CD4-positive, alpha-beta T cell treated with Interleukin-2 at 100 ng/mL for 4 hours (primary cell): ENCODE measurements around the gene ULK1.

Experiments
- DNase-seq: peaks from one replicate; pipeline ENCODE4 v3.0.0-alpha.2; 2020; ENCODE audit warnings: low spot score

The ULK1 gene

DNA sequence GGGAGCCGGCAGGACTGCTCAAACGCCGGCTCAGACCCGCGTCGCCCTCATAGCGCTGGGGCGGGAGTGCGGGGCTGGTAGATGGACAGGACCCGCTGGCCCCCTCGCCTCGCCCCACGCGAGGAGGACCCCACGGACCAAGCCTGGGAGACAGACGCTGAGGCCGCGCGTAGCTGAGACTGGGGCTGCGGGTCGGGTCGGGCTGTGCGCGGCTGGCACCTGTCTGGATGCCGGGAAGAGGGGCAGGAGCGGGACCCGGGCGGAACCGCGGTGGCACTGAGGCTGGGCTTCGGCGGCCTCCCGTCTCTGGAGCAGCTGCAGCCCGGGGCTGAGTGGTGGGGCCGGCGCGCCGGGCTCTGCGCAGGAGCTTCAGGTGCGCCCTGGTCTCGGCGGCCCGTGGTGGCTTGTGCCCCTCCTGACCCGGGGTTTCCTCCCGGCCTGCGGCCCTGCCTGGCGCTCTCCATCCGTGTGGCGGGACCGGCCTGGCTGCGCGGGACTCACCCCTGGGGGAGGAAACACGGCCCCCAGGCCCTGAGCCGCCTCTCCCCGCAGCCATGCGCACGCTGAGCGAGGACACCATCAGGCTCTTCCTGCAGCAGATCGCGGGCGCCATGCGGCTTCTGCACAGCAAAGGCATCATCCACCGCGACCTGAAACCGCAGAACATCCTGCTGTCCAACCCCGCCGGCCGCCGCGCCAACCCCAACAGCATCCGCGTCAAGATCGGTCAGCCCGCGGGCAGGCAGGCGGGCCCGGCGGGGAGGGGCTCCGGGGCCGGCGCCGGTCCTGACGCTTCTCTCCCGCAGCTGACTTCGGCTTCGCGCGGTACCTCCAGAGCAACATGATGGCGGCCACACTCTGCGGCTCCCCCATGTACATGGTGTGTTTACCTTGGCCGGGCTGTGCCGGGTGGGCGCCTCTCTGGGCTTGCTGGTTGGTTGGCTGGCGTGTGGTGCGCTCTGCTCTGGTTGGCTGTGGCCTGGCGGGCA, 14.0 kb downstream of the ULK1 start:
- no peak for DNase-seq

DNA sequence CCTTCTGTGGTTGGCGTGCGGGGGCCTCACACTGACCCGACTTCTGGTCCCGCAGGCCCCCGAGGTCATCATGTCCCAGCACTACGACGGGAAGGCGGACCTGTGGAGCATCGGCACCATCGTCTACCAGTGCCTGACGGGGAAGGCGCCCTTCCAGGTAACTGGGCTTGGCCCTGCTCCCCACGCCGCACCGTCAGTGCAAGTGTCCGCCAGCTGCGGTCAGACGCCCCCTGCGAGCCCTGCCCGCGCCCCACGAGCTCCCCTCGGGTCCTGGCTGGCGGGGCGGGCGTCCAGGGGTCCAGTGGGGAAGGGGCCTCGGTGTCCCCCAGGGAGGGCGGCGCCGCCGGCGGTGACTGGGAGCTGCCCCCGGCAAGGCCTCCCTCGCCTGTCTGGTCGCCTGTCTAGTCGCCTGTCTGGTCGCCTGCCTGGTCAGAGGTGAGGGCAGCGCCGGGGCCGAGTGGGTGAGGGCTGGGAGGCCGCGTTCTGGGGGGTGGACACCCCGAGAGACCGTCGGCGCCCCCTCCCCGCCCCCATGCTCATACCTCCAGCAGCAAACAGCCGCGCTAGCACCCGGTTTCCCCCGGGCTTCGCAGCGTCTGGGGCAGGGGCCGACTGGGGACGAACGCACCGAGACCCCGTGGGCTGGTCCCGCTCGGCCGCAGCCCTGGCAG, 14.8 kb downstream of the ULK1 start:
- no peak for DNase-seq

DNA sequence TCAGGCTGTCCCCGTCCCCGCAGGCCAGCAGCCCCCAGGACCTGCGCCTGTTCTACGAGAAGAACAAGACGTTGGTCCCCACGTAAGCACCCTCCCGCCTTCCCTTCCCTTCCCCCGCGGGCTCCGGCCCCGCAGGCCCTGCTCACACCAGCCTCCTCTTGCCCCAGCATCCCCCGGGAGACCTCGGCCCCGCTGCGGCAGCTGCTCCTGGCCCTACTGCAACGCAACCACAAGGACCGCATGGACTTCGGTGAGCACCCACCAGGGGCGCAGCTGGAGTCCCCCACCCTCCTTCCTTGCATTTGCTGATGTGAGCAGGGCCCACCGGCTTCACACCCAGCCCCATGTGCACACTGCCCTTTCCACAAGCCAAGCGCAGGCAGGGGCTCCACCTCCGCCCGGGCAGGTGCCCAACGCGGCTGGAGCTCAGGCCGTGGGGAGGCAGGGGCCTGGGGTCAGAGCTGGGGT, 15.4 kb downstream of the ULK1 start:
- DNase-seq = no peak

DNA sequence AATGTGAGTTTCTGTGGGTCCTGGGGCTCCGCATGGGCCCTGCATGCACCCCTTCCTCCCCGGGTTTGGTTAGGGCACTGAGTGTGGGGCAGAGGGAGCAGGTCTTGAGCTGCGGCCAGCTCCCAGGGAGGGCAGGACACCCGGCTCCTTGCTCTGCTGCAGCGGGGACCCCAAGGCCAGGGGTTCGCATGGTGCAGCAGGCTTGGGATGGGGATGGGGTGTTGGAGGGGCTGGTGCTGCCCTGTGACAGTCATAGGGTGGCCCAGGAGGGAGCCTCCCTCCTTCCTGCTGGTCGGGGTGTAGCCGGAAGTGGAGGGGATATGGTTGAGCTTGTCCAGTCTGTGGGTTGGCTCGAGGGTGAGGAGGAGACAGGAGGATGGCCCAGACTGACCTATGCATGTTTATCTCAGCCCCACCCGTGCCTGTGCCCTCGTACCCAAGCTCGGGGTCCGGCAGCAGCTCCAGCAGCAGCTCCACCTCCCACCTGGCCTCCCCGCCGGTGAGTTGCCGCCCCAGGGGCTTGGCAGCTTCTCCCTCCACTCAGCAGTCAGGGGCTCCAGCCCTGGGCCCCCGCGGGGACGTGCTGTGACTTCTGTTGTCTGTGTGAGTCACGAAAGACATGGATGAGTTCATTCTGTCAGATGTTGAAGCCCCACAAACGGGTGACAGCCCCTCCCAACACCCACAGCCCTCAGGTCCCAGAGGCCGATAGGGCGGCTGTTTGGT, 16.0 kb downstream of the ULK1 start:
- no peak for DNase-seq

DNA sequence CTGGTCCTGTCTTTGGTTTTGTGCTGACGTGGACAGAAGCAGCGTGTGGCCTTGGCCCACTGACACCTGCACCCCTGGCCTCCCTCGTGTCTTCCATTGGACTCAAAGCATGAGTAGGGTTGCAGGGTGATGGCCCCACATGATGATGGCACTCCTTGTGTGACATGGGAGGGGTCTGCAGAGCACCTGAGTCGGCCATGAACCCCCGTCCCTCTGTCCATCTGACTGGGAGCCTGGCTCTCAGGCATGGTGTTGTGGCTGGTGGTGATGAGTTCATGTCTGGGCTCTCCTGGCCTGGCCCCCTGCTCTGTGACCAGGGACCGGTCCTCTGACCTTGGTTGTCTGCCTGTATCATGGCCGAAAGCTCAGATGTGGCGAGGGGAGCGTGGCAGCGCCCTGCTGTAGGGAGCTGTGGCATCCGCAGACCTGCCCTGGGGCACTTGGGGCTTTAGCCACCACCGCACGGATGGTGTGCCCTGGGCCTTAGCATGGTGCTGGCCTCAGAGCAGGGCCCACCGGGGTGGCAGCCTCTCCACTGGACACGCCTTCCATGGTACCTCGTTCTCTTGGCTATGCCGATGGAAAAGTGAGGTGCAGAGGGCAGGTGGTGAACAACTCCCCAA, 16.7 kb downstream of the ULK1 start:
- DNase-seq = no peak

DNA sequence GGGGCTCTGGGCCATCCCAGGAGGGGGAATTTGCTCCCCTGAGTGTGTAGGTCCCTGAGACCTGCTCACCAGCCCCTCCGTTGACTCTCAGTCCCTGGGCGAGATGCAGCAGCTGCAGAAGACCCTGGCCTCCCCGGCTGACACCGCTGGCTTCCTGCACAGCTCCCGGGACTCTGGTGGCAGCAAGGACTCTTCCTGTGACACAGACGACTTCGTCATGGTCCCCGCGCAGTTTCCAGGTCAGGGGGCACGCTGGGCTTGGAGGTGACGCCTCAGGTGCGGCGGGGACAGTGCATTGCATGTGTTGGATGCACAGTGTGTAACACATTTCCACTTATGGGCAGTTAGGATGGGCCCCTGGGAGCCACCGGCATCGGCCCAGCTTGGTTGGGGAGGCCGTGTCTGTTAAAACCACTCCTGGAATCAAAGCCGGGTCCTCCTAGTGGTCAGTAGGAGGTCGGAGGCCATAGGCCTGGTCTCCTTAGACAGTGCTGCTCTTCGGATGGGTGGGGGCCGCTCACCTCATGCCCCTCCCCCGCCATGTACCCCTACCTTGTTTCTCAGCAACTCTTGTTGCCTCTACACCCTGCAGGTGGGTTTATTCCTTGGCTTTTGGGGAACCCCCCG, 17.5 kb downstream of the ULK1 start:
- no peak for DNase-seq

DNA sequence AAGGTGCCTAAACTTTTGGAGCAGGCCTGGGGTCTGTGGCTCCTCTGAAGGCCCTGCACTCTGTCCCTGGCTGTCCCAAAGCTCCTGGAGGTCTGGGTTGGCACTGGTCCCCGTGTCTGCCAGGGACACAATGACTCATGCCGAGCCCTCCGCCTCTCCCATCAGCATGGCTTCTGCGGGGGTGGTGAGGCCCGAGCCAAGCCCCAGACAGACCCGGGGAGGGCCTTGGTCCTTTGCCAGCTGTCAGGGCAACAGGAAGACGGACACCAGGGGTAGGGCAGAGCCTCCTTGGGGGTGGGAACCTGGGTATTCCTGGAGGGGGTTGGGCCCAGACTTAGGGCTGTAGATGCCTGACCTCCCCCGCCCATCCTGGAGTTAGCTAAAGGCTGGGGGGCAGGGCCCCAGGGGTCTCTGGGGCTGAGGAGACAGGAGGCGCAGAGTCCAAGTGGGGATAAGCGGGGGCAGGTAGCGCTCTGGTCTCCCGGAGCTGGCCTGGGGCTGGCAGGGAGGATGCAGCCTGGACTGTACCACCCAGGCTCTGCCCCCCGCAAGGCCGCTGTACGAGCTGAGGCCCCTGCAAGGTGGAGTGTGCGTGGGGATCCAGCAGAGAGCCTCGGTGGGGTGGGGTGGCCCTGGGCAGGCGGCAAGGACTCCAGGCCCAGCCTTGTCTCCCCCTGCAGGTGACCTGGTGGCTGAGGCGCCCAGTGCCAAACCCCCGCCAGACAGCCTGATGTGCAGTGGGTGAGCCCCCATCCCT, 18.3 kb downstream of the ULK1 start:
- DNase-seq = no peak

DNA sequence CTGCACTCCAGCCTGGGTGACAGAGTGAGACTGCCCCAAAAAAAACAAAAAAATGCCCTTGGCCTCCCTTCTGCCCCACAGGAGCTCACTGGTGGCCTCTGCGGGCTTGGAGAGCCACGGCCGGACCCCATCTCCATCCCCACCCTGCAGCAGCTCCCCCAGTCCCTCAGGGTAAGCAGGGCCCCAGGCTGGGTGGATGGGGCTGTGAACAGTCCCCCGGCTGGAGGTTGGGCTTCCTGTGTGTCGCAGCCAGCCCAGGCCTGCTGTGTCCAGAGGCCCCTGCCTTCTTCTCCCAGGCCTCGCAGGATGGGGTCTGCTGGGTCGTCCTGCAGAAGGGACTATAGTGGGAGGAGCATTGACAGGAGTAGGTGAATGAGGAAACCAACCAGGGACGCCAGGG, 19.2 kb downstream of the ULK1 start:
- no peak for DNase-seq

DNA sequence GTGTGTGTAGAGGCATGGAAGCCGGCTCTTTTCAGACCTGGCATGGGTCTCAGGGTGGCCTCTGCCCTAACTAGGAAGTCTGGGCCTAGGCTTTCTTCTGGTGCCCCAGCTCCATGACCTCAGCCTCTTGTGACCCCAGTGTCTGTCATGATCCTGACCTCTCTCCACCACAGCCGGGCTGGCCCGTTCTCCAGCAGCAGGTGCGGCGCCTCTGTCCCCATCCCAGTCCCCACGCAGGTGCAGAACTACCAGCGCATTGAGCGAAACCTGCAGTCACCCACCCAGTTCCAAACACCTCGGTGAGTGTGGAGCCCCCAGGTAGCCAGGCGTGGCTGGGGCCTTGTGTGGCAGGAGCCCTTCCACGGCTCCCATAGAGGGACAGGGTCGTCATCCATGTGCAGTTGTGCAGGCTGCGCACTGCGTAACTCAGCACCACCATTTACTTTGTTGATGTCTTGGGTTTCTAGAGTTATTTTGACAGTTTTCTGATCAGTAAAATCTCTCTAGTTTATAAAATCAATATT, 19.8 kb downstream of the ULK1 start:
- no peak for DNase-seq

DNA sequence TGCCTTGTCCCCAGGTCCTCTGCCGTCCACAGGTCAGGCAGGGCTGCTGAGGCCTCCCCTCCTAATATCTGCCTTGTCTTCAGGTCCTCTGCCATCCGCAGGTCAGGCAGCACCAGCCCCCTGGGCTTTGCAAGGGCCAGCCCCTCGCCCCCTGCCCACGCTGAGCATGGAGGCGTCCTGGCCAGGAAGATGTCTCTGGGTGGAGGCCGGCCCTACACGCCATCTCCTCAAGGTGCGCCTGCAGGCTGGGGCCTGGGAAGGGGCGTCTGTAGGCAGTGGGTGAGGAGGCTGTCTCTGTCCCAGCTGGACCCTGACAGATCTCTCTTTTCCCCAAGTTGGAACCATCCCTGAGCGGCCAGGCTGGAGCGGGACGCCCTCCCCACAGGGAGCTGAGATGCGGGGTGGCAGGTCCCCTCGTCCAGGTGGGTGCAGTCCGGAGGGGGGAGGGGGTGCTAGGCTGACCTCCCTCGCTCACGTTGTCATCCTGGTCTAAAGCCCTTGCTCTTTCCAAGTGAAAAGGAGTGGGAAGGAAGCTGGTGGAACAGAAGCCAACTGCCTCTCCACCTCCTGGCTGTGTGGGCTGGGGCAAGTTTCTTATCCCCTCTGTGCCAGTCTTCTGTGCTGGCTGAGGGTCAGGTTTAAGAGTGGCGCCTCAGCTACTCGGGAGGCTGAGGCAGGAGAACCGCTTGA, 20.7 kb downstream of the ULK1 start:
- DNase-seq = no peak

DNA sequence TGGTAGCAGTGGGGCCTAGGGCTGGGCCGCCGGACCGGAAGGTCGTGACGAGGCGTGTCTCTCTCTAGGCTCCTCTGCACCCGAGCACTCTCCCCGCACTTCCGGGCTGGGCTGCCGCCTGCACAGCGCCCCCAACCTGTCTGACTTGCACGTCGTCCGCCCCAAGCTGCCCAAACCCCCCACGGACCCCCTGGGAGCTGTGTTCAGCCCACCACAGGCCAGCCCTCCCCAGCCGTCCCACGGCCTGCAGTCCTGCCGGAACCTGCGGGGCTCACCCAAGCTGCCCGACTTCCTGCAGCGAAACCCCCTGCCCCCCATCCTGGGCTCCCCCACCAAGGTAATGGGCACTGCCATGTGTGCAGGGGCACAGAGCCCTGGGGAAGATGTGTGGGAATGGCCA, 21.4 kb downstream of the ULK1 start:
- no peak for DNase-seq

DNA sequence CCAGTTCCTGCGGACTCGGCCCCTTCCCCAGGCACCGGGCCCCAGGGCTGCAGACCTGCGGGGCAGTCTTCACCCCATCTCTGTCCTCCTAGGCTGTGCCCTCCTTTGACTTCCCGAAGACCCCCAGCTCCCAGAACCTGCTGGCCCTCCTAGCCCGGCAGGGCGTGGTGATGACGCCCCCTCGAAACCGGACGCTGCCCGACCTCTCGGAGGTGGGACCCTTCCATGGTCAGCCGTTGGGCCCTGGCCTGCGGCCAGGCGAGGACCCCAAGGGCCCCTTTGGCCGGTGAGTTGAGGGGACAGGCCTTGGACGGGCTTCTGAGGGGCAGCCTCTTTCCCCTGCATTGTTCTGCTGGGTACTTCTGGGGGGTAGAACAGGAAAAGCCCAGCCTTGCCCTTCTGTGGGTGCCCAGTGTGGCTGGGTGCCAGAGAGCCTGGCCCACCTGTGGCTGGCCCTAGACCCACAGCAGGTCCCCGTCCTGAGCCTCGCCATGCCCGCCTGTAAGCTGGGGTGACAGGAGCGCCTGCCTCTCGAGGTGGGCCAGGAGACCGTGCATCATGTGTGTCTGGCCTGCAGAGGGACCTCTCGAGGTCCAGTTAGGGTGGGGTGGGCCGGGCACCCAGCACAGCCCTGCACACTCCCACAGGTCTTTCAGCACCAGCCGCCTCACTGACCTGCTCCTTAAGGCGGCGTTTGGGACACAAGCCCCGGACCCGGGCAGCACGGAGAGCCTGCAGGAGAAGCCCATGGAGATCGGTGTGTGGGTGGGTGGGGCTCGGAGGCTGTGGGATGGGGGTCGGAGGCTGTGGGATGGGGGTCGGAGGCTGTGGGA, 22.1 kb downstream of the ULK1 start:
- DNase-seq = no peak

DNA sequence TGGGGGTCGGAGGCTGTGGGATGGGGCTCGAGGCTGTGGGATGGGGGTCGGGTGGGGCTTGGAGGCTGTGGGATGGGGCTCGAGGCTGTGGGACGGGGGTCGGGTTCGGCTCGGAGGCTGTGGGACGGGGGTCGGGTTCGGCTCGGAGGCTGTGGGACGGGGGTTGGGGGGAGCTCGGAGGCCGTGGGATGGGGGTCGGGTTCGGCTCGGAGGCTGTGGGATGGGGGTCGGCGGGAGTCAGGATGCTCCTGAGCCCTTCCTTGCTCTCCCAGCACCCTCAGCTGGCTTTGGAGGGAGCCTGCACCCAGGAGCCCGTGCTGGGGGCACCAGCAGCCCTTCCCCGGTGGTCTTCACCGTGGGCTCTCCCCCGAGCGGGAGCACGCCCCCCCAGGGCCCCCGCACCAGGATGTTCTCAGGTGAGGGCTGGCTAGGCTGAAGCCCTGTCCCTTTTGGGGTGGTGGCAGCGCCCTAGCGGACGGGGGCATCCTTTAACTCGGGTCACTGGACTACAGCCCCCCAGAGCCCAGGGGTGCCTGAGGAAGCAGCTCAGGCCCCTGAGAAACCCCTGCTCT, 22.8 kb downstream of the ULK1 start:
- no peak for DNase-seq

DNA sequence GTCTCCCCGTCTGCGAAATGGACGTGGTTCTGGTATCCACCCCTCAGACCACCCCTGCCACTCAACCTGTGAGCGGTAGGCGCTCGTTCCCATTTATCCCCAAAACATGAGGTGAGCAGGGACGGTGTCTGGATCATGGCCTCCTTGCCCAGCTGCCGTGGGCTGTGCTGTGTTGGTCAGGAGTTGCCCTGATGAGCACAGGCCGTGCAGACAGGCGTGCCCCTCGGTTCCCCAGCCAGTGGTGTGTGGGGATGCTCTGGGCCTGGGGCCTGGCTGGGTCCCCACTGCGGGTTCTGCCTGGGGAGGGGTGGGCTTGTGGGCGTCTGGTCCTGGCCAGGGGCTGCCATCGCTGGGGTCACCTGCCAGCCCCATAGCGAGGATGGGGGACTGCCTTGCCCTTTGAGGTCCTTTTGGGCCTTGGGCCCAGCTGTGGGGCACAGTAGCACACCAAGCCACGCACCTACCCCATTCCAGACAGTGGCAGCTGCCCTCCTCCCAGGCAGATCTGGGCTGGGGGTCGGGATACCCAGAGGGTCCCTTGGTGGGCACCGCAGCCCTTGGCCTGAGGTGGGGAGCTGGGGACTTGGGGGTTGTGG, 23.4 kb downstream of the ULK1 start:
- DNase-seq = no peak

DNA sequence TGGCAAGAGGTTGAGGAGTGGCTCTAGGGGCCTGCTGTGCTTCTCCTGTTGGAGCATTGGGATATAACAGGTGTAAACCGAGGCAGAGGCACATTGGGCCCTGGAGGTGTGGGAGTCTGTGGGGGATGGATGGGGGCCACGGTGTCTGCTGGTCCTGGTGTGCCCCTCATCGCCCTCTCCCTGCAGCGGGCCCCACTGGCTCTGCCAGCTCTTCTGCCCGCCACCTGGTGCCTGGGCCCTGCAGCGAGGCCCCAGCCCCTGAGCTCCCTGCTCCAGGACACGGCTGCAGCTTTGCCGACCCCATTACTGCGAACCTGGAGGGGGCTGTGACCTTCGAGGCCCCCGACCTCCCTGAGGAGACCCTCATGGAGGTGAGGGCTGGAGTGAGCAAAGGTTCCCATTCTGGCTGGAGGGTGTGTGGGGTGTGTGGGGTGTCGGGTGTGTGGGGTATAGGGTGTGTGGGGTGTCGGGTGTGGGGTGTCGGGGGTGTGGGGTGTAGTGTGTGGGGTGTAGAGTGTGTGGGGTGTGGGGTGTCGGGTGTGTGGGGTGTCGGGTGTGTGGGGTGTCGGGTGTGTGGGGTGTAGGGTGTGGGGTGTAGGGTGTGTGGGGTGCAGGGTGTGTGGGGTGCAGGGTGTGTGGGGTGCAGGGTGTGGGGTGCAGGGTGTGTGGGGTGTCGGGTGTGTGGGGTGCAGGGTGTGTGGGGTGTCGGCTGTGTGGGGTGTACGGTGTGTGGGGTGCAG, 24.1 kb downstream of the ULK1 start:
- DNase-seq = no peak

DNA sequence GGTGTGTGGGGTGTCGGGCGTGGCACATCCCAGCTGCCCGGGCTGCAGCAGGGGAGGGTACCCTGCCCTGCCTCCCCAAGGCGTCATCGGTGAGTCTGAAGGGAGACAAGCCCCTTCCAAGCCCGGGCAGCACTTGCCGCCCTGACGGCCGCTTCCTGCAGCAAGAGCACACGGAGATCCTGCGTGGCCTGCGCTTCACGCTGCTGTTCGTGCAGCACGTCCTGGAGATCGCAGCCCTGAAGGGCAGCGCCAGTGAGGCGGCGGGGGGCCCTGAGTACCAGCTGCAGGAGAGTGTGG, 24.6 kb downstream of the ULK1 start:
- no peak for DNase-seq

DNA sequence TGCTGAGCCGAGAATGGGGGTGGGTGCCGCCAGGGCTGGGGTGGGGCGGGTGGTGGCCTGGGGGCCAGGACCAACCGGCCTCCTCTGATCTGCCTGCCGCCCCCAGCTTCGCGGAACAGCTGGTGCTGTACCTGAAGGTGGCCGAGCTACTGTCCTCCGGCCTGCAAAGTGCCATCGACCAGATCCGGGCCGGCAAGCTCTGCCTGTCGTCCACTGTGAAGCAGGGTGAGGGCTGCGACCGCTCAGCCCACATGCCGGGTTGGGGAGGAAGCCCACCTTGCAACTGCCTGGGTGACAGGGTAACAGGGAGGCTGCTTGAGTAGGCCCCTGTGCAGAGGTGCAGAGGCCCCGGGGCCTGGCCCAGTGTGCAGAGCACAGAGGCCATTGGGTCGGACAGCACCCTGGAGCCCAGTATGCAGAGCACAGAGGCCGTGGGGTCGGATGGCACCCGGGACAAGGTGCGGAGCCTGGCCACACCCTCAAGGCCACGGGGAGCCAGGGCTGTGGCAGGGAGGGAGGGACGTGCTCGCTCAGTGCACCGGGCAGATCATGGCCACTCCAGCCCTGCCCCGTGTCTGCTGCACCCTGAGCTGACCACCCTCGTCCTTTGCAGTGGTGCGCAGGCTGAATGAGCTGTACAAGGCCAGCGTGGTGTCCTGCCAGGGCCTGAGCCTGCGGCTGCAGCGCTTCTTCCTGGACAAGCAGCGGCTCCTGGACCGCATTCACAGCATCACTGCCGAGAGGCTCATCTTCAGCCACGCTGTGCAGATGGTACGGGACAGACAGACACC, 25.1 kb downstream of the ULK1 start:
- no peak for DNase-seq
